GM12878 (cell line): Measurements from ENCODE around the gene MAP3K21.

Experiments
- CTCF ChIP-seq, 3 experiments: IDR thresholded peaks in 2 of 3; conservative IDR thresholded peaks in 1 of 3; 2 replicates each; pipeline ENCODE4 v1.5.1; 2011; ENCODE audit warnings: low read depth in 3 of 3, low read length in 3 of 3, mild to moderate bottlenecking in 3 of 3, control low read depth in 2 of 3, moderate library complexity in 2 of 3, inconsistent platforms in 1 of 3, mixed read lengths in 1 of 3; ENCODE audit not compliant: control insufficient read depth in 2 of 3, insufficient read depth in 1 of 3; ENCODE audit errors: extremely low read depth in 1 of 3
- POLR2A ChIP-seq: IDR thresholded peaks from 2 replicates; pipeline ENCODE4 v1.6.1; 2011; ENCODE audit warnings: low read depth, mild to moderate bottlenecking, low read length

GRCh38 chr1:233368106-233368788 lies 40.7 kb downstream of the MAP3K21 start:
- TF ChIP-seq CTCF (IDR thresholded peaks at IDR 0.05 in 2 of 3, conservative IDR thresholded peaks at IDR 0.05 in 1 of 3; ENCODE audit: control insufficient read depth in 2 of 3, extremely low read depth in 1 of 3, insufficient read depth in 1 of 3, low read depth in 3 of 3, low read length in 3 of 3) (no peak), POLR2A (no peak)
